Natural killer cell (primary cell): ENCODE data around the gene CCNF. TPM values are rescaled to one million over a fixed set of nuclear protein-coding genes. Genes with fewer than 3 reads are reported as not detected.

Source experiments
- ATAC-seq, 3 donors: fragments of 150-1000 bp in 2 of 3; fragments of 200-7000 bp in 1 of 3; cut with Tn5 transposase; 1 replicate in 1 of 3; 2 replicates in 2 of 3; pipeline ENCODE4 v1.10.0; 2021; ENCODE audit warnings: mild to moderate bottlenecking in 2 of 3, moderate library complexity in 2 of 3
- DNase-seq, 2 donors: peaks; one replicate each; pipeline versions ENCODE4 v3.0.0 to v3.0.0-alpha.2; 2013 to 2021; ENCODE audit warnings: mixed read lengths in 1 of 2
- H3K27ac ChIP-seq: one replicate; pipeline ENCODE4 v1.5.1; 2013; ENCODE audit warnings: mild to moderate bottlenecking, low read length
- H3K27me3 ChIP-seq: one replicate; pipeline ENCODE4 v1.6.1; 2013; ENCODE audit warnings: low read length; ENCODE audit not compliant: control insufficient read depth, insufficient read depth
- H3K36me3 ChIP-seq: one replicate; pipeline ENCODE4 v1.6.1; 2013; ENCODE audit warnings: low read length; ENCODE audit not compliant: control insufficient read depth, insufficient read depth
- H3K4me1 ChIP-seq: one replicate; pipeline ENCODE4 v1.6.1; 2013; ENCODE audit warnings: low read length; ENCODE audit not compliant: control insufficient read depth, insufficient read depth
- H3K4me3 ChIP-seq: one replicate; pipeline ENCODE4 v1.5.1; 2013; ENCODE audit warnings: low read length
- H3K9me3 ChIP-seq: one replicate; pipeline ENCODE4 v1.6.1; 2013; ENCODE audit warnings: low read length; ENCODE audit not compliant: control insufficient read depth, insufficient read depth
- H3K27ac Mint-ChIP-seq, 2 donors: one replicate each; pipeline ENCODE4 v1.8.0; 2022; ENCODE audit warnings: mild to moderate bottlenecking in 2 of 2, mixed read lengths in 2 of 2, moderate library complexity in 1 of 2
- H3K27me3 Mint-ChIP-seq, 2 donors: one replicate each; pipeline ENCODE4 v1.8.0; 2022; ENCODE audit warnings: low read depth in 2 of 2, mixed read lengths in 2 of 2
- H3K36me3 Mint-ChIP-seq: one replicate; pipeline ENCODE4 v1.8.0; 2022; ENCODE audit warnings: mixed read lengths
- H3K4me1 Mint-ChIP-seq, 2 donors: one replicate each; pipeline ENCODE4 v1.8.0; 2022; ENCODE audit warnings: mixed read lengths in 2 of 2
- H3K4me3 Mint-ChIP-seq: one replicate; pipeline ENCODE4 v1.8.0; 2022; ENCODE audit warnings: mild to moderate bottlenecking, moderate library complexity, mixed read lengths
- H3K9me3 Mint-ChIP-seq, 2 donors: one replicate each; pipeline ENCODE4 v1.8.0; 2022; ENCODE audit warnings: mixed read lengths in 2 of 2
- WGBS: methylation state at CpG from one replicate; pipeline ENCODE4 v1.1.7; 2013; ENCODE audit warnings: missing lambda C conversion rate; ENCODE audit not compliant: insufficient coverage; 5-methylcytosine and 5-hydroxymethylcytosine counted together
- intact Hi-C: fragments of 100-400 bp; cut with micrococcal nuclease; formaldehyde crosslinking; loops from one replicate; pipeline ENCODE4 v1.14.2; 2022
- total RNA-seq, 4 donors: library from RNA; stranded (reverse); fragments of 120-200 nt in 1 of 4; gene quantifications; one replicate each; pipeline versions ENCODE4 v1.2.3 to v1.2.4, GENCODE V29; 2013 to 2022
- TF ChIP-seq, protein P1 (sequence below): fragments of 200-600 bp; IDR thresholded peaks from one replicate; pipeline ENCODE4 v1.8.0; 2022; ENCODE audit warnings: antibody characterized with exemption

Gene CCNF
- total RNA-seq, 3 donors from 2014 or later (not counting 1 experiment from before 2014, with no cell fraction given) = 7.5 to 14.2 (median 8.4) TPM

DNA sequence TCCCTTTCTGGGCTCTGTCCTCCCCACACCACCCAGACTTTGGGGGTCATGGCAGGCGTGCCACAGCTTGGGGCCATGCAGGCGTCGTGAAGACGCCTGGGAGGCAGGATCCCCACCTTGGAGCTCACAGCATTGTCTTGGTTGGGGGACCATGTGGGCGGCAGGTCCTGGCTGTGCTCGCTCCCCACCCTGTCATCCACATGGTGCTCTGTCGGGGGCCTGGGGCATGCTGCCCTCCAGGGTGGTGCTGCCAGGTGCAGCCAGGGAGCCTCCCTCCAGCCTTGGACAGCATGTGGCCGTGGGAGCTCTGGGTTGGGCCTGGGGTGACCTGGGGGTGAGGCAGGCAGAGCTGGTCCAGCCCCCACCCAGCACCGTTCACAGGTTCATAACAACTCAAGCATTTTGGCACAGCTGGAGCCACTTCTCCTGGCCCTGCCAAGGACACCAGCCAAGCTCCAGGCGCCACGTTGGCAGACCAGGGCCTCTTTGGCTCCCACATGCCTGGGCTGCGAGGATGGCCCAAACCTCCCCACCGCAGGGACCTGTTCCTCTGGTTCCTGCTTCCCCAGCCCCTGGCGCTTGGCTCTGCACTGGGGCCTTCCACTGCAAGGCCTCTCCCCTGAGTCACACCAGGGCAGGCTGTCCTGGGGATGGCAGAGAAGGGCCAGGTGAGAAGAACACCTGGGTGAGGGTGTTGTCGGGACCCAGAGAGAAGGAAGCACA lies 69.4 kb downstream of the CCNF start:
- Mint-ChIP-seq H3K27me3 (no peaks in the 10 kb centered on the region), H3K4me1 (peaks cover 0 to 4% of the 10 kb centered on the region in 2 donors), H3K9me3 (no peaks in the 10 kb centered on the region), H3K4me3 (no peak overlapping the region), H3K27ac (no peak overlapping the region), H3K36me3 (no peaks in the 10 kb centered on the region)
- TF ChIP-seq, protein P1, sequence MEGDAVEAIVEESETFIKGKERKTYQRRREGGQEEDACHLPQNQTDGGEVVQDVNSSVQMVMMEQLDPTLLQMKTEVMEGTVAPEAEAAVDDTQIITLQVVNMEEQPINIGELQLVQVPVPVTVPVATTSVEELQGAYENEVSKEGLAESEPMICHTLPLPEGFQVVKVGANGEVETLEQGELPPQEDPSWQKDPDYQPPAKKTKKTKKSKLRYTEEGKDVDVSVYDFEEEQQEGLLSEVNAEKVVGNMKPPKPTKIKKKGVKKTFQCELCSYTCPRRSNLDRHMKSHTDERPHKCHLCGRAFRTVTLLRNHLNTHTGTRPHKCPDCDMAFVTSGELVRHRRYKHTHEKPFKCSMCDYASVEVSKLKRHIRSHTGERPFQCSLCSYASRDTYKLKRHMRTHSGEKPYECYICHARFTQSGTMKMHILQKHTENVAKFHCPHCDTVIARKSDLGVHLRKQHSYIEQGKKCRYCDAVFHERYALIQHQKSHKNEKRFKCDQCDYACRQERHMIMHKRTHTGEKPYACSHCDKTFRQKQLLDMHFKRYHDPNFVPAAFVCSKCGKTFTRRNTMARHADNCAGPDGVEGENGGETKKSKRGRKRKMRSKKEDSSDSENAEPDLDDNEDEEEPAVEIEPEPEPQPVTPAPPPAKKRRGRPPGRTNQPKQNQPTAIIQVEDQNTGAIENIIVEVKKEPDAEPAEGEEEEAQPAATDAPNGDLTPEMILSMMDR = no peak
- H3K9me3 ChIP-seq = no peaks in the 10 kb centered on the region
- peaks cover 11% of the 10 kb centered on the region for H3K4me1 ChIP-seq
- no peaks in the 10 kb centered on the region for H3K27me3 ChIP-seq
- no peak overlapping the region for H3K4me3 ChIP-seq
- ATAC-seq (no peak), DNase-seq (no peak)
- 92% methylated on average over 15 of the region's 15 CpGs for WGBS
- H3K36me3 ChIP-seq = peaks cover 6% of the 10 kb centered on the region
- no peak overlapping the region for H3K27ac ChIP-seq
- intact Hi-C loops = no loop called here

DNA sequence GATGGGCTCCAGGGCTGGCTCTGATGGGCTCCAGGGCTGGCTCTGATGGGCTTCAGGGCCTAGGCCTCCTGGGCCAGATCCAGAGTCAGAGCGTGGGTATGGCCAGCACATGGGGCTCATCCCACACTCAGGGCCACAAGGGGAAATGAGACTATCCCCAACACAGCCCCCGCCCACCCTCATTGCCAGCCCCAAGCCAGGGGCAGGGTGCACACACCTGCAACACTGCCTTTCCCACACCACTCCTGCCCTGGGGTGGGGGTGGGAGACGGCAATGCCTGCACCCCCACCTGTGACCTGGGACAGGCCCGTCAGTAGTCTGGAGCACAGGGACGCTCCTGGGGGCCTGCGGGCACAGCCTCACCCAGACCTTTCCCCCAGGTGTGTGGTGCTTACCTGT lies 70.2 kb downstream of the CCNF start:
- 93% methylated on average over 6 of the region's 6 CpGs for WGBS
- ATAC-seq = no peak
- H3K4me3 Mint-ChIP-seq = no peak overlapping the region
- TF ChIP-seq, protein P1 = no peak
- Histone ChIP-seq H3K27me3 (no peaks in the 10 kb centered on the region), H3K36me3 (peaks cover 6% of the 10 kb centered on the region), H3K4me1 (peaks cover 11% of the 10 kb centered on the region), H3K9me3 (no peaks in the 10 kb centered on the region), H3K4me3 (no peak overlapping the region), H3K27ac (no peak overlapping the region)
- no peaks in the 10 kb centered on the region for H3K36me3 Mint-ChIP-seq
- no peak overlapping the region for H3K27ac Mint-ChIP-seq
- intact Hi-C loops = no loop called here
- no peaks in the 10 kb centered on the region for H3K9me3 Mint-ChIP-seq
- no peak for DNase-seq
- H3K4me1 Mint-ChIP-seq = peaks cover 0 to 4% of the 10 kb centered on the region in 2 donors
- H3K27me3 Mint-ChIP-seq = no peaks in the 10 kb centered on the region

GRCh38 chr16:2499890-2500429 lies 70.7 kb downstream of the CCNF start:
- Mint-ChIP-seq H3K27me3 (no peaks in the 10 kb centered on the region), H3K4me3 (no peak overlapping the region), H3K27ac (no peak overlapping the region), H3K36me3 (no peaks in the 10 kb centered on the region), H3K9me3 (no peaks in the 10 kb centered on the region), H3K4me1 (peaks cover 0 to 4% of the 10 kb centered on the region in 2 donors)
- WGBS = 94% methylated on average over 29 of the region's 29 CpGs
- TF ChIP-seq, protein P1 = no peak
- no peak for DNase-seq
- Histone ChIP-seq H3K27ac (no peak overlapping the region), H3K4me3 (no peak overlapping the region), H3K36me3 (peaks cover 6% of the 10 kb centered on the region), H3K9me3 (no peaks in the 10 kb centered on the region), H3K4me1 (peaks cover 11% of the 10 kb centered on the region), H3K27me3 (no peaks in the 10 kb centered on the region)
- intact Hi-C loops = no loop called here
- no peak for ATAC-seq
